Measurements from ENCODE around the gene ACTBL2. TPM values are rescaled to one million over a fixed set of nuclear protein-coding genes. Genes with fewer than 3 reads are reported as not detected.

Gene ACTBL2
- total RNA-seq, 1 experiment from 2014 or later: not detected

DNA sequence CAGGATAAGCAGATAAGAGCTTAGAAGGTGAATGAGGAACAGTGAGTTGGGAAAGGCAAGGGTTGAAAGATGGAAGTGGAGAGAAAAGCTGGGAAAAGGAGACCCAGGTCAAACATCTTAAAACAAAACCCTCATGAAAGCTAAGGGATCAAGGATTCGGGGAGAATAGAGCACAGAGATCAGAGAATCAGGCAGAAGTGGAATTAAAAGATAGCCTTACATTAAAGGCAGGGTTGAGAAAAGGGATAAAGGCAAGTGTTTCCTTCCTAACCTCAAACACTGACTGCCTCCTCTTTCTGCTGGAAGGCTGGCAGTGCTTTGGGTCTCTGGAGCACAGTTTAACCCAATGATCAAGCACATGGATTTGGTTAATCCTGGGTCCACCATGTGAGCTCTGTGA lies 28.7 kb upstream of the ACTBL2 start:
- no peak overlapping the region for H3K4me3 Mint-ChIP-seq
- CTCF ChIA-PET: interaction anchor here (1.3 kb wide), 1 partner anchor 12 kb away, joined by 6 read pairs; no protein-coding TSS in a partner anchor

DNA sequence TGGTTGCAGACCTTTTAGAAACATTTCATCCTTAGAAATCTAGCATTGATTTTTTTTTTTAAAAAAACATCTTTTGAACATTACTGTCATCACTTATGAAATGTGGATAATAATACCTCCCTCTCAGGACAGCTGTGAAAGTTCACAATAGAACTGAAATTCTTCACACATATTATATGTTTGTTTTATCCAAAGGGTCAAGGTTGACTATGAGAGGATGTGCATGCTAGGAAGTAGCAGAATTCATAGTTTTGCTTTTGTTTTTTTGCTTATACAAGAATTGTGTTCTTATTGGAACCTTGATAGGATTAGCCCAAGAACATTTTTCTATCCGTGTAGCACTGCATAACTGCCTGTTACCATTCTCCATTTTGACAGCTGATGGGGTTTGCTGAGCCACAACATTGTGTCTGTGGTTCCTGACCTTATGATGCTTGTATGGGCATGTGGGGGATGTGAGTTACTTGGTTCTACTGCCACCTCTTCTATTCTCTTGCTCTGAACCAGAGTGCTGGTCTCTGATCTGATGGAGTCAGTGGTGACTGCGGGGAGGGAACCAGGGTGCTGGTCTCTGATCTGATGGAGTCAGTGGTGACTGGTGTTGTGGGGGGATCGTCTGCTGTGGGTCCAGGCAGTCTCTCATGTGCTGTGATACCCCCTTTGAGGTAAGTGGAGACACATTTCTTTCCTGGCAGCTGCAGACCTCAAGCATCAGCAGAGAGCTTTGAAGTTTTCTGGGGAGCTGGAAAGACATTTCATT lies 27.1 kb upstream of the ACTBL2 start:
- Mint-ChIP-seq H3K27me3 (ENCODE audit: low read depth) (no peaks in the 10 kb centered on the region), H3K36me3 (no peaks in the 10 kb centered on the region), H3K9me3 (no peaks in the 10 kb centered on the region), H3K4me3 (no peak overlapping the region), H3K4me1 (no peaks in the 10 kb centered on the region), H3K27ac (no peak overlapping the region)
- ChIA-PET CTCF (no interaction called here), POLR2A (no interaction called here)
- ATAC-seq (no peak), DNase-seq (ENCODE audit: low spot score) (no peak)
- TF ChIP-seq ELF4 (CRISPR knock-in tag; IDR thresholded peaks at IDR 0.05; ENCODE audit: low read depth) (no peak), ESRRA (CRISPR knock-in tag; IDR thresholded peaks at IDR 0.05; ENCODE audit: borderline replicate concordance) (no peak), ZNF121 (CRISPR knock-in tag; IDR thresholded peaks at IDR 0.05) (no peak), ETV6 (CRISPR knock-in tag; IDR thresholded peaks at IDR 0.05) (no peak), CREB1 (CRISPR knock-in tag; IDR thresholded peaks at IDR 0.05) (no peak)

More for the DNA sequence above, 28.7 kb upstream of the ACTBL2 start:
- Mint-ChIP-seq H3K4me1 (no peaks in the 10 kb centered on the region), H3K36me3 (no peaks in the 10 kb centered on the region), H3K9me3 (0 out of 2 replicates have a peak, but pooled peaks cover under 1% of the 10 kb centered on the region), H3K27me3 (ENCODE audit: low read depth) (no peaks in the 10 kb centered on the region), H3K27ac (no peak overlapping the region)
- TF ChIP-seq RELA (CRISPR knock-in tag; IDR thresholded peaks at IDR 0.05; ENCODE audit: borderline replicate concordance): no peak
- TF ChIP-seq, protein P1, sequence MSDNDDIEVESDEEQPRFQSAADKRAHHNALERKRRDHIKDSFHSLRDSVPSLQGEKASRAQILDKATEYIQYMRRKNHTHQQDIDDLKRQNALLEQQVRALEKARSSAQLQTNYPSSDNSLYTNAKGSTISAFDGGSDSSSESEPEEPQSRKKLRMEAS (CRISPR knock-in tag; IDR thresholded peaks at IDR 0.05): no peak
- TF ChIP-seq HMGA2 (CRISPR knock-in tag; IDR thresholded peaks at IDR 0.05): no peak
- TF ChIP-seq, protein P2, sequence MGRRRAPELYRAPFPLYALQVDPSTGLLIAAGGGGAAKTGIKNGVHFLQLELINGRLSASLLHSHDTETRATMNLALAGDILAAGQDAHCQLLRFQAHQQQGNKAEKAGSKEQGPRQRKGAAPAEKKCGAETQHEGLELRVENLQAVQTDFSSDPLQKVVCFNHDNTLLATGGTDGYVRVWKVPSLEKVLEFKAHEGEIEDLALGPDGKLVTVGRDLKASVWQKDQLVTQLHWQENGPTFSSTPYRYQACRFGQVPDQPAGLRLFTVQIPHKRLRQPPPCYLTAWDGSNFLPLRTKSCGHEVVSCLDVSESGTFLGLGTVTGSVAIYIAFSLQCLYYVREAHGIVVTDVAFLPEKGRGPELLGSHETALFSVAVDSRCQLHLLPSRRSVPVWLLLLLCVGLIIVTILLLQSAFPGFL (CRISPR knock-in tag; IDR thresholded peaks at IDR 0.05; ENCODE audit: borderline replicate concordance): no peak
- TF ChIP-seq, protein P3, sequence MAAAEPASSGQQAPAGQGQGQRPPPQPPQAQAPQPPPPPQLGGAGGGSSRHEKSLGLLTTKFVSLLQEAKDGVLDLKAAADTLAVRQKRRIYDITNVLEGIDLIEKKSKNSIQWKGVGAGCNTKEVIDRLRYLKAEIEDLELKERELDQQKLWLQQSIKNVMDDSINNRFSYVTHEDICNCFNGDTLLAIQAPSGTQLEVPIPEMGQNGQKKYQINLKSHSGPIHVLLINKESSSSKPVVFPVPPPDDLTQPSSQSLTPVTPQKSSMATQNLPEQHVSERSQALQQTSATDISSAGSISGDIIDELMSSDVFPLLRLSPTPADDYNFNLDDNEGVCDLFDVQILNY (CRISPR knock-in tag; IDR thresholded peaks at IDR 0.05): no peak
- TF ChIP-seq ETV6 (CRISPR knock-in tag; IDR thresholded peaks at IDR 0.05): no peak
- TF ChIP-seq SP1 (CRISPR knock-in tag; conservative IDR thresholded peaks at IDR 0.05): no peak
- no peak for TF ChIP-seq MXD4 (CRISPR knock-in tag; IDR thresholded peaks at IDR 0.05; ENCODE audit: borderline replicate concordance)
- TF ChIP-seq, protein P4, sequence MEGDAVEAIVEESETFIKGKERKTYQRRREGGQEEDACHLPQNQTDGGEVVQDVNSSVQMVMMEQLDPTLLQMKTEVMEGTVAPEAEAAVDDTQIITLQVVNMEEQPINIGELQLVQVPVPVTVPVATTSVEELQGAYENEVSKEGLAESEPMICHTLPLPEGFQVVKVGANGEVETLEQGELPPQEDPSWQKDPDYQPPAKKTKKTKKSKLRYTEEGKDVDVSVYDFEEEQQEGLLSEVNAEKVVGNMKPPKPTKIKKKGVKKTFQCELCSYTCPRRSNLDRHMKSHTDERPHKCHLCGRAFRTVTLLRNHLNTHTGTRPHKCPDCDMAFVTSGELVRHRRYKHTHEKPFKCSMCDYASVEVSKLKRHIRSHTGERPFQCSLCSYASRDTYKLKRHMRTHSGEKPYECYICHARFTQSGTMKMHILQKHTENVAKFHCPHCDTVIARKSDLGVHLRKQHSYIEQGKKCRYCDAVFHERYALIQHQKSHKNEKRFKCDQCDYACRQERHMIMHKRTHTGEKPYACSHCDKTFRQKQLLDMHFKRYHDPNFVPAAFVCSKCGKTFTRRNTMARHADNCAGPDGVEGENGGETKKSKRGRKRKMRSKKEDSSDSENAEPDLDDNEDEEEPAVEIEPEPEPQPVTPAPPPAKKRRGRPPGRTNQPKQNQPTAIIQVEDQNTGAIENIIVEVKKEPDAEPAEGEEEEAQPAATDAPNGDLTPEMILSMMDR (IDR thresholded peaks at IDR 0.05): no peak
- TF ChIP-seq FOXP1 (CRISPR knock-in tag; IDR thresholded peaks at IDR 0.05; ENCODE audit: borderline replicate concordance): no peak
- TF ChIP-seq ZNF121 (CRISPR knock-in tag; IDR thresholded peaks at IDR 0.05): no peak
- TF ChIP-seq KAT7 (CRISPR knock-in tag; IDR thresholded peaks at IDR 0.05; ENCODE audit: borderline replicate concordance): no peak
- TF ChIP-seq ESRRA (CRISPR knock-in tag; IDR thresholded peaks at IDR 0.05; ENCODE audit: borderline replicate concordance): no peak
- no peak for TF ChIP-seq CREM (CRISPR knock-in tag; IDR thresholded peaks at IDR 0.05)
- DNase-seq (ENCODE audit: low spot score) (no peak), ATAC-seq (no peak)
- POLR2A ChIA-PET: no interaction called here

DNA sequence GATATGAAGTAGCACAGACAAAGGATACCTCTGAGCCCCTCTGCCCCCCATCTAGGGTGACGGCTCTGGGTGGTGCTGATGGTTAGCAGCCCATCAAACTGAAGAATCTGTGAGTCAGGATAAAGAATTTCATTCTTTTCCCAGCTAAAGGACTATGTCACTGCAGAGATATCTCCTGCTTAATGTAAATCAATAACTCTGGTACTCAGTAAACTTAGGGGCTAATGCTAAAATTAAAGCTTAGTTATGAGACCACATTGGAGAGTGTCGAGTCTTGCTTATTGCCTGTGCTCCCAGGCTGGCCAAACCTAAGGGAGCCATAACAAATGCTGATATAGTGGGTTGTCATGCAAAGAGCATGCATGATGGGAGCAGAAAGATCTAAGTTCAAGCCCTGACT lies 25.6 kb upstream of the ACTBL2 start:
- H3K27ac Mint-ChIP-seq: no peak overlapping the region
- POLR2A ChIA-PET: no interaction called here
- no peak for DNase-seq (ENCODE audit: low spot score)
- H3K27me3 Mint-ChIP-seq (ENCODE audit: low read depth): no peaks in the 10 kb centered on the region
- CTCF ChIA-PET: no interaction called here
- no peak for ATAC-seq
- H3K36me3 Mint-ChIP-seq: no peaks in the 10 kb centered on the region
- H3K4me3 Mint-ChIP-seq: no peak overlapping the region
- no peaks in the 10 kb centered on the region; the same call in 1 of the 2 replicates for H3K4me1 Mint-ChIP-seq
- H3K9me3 Mint-ChIP-seq: no peaks in the 10 kb centered on the region
- TF ChIP-seq CBFB (CRISPR knock-in tag; IDR thresholded peaks at IDR 0.05; ENCODE audit: low read depth) (no peak), FOXP1 (CRISPR knock-in tag; IDR thresholded peaks at IDR 0.05; ENCODE audit: borderline replicate concordance) (no peak), ELF4 (CRISPR knock-in tag; IDR thresholded peaks at IDR 0.05; ENCODE audit: low read depth) (no peak)
- TF ChIP-seq, protein P5, sequence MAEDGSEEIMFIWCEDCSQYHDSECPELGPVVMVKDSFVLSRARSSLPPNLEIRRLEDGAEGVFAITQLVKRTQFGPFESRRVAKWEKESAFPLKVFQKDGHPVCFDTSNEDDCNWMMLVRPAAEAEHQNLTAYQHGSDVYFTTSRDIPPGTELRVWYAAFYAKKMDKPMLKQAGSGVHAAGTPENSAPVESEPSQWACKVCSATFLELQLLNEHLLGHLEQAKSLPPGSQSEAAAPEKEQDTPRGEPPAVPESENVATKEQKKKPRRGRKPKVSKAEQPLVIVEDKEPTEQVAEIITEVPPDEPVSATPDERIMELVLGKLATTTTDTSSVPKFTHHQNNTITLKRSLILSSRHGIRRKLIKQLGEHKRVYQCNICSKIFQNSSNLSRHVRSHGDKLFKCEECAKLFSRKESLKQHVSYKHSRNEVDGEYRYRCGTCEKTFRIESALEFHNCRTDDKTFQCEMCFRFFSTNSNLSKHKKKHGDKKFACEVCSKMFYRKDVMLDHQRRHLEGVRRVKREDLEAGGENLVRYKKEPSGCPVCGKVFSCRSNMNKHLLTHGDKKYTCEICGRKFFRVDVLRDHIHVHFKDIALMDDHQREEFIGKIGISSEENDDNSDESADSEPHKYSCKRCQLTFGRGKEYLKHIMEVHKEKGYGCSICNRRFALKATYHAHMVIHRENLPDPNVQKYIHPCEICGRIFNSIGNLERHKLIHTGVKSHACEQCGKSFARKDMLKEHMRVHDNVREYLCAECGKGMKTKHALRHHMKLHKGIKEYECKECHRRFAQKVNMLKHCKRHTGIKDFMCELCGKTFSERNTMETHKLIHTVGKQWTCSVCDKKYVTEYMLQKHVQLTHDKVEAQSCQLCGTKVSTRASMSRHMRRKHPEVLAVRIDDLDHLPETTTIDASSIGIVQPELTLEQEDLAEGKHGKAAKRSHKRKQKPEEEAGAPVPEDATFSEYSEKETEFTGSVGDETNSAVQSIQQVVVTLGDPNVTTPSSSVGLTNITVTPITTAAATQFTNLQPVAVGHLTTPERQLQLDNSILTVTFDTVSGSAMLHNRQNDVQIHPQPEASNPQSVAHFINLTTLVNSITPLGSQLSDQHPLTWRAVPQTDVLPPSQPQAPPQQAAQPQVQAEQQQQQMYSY (CRISPR knock-in tag; IDR thresholded peaks at IDR 0.05): no peak
- TF ChIP-seq, protein P4 (IDR thresholded peaks at IDR 0.05): no peak
- TF ChIP-seq, protein P6, sequence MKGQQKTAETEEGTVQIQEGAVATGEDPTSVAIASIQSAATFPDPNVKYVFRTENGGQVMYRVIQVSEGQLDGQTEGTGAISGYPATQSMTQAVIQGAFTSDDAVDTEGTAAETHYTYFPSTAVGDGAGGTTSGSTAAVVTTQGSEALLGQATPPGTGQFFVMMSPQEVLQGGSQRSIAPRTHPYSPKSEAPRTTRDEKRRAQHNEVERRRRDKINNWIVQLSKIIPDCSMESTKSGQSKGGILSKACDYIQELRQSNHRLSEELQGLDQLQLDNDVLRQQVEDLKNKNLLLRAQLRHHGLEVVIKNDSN (CRISPR knock-in tag; IDR thresholded peaks at IDR 0.05): no peak

Data from WTC11 (cell line).